SU-DHL-6 (cell line): ENCODE data around the gene ETV3L.

Experiments
- EZH2phosphoT487 ChIP-seq: fragments of 200-600 bp; sonication (generic), shearing (Covaris generic); conservative IDR thresholded peaks from 2 replicates; pipeline ENCODE4 v1.6.1; 2018; ENCODE audit warnings: mild to moderate bottlenecking, antibody characterized with exemption, low read length, moderate library complexity, mixed read lengths
- TF ChIP-seq, protein P1 (sequence below): fragments of 200-600 bp; sonication (generic); IDR thresholded peaks from one replicate; pipeline ENCODE4 v1.5.1; 2017; ENCODE audit warnings: antibody characterized with exemption, mild to moderate bottlenecking, low read length, moderate library complexity; ENCODE audit not compliant: insufficient read depth, poor library complexity, severe bottlenecking

GRCh38 chr1:157147906-157148700, 48.5 kb upstream of the ETV3L start:
- TF ChIP-seq, protein P1, sequence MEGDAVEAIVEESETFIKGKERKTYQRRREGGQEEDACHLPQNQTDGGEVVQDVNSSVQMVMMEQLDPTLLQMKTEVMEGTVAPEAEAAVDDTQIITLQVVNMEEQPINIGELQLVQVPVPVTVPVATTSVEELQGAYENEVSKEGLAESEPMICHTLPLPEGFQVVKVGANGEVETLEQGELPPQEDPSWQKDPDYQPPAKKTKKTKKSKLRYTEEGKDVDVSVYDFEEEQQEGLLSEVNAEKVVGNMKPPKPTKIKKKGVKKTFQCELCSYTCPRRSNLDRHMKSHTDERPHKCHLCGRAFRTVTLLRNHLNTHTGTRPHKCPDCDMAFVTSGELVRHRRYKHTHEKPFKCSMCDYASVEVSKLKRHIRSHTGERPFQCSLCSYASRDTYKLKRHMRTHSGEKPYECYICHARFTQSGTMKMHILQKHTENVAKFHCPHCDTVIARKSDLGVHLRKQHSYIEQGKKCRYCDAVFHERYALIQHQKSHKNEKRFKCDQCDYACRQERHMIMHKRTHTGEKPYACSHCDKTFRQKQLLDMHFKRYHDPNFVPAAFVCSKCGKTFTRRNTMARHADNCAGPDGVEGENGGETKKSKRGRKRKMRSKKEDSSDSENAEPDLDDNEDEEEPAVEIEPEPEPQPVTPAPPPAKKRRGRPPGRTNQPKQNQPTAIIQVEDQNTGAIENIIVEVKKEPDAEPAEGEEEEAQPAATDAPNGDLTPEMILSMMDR, result no peak
- no peak for TF ChIP-seq EZH2phosphoT487
